DMS153 treated with DMSO at 0.1 percent for 48 hours (cell line): ENCODE measurements around the gene CEBPB.
A peak's percentile ranks its signal among the peaks of the same experiment; 100 is the strongest.
"Not testable (repeated sequence)": the region's sequence is repeated elsewhere in the genome, so short reads cannot be mapped to it uniquely, and the experiment has no call there.

Experiments
- DNase-seq: peaks from one replicate; lab custom pipeline; 2025; ENCODE audit not compliant: unreplicated experiment; lab: John Stamatoyannopoulos, UW

The CEBPB gene

DNA sequence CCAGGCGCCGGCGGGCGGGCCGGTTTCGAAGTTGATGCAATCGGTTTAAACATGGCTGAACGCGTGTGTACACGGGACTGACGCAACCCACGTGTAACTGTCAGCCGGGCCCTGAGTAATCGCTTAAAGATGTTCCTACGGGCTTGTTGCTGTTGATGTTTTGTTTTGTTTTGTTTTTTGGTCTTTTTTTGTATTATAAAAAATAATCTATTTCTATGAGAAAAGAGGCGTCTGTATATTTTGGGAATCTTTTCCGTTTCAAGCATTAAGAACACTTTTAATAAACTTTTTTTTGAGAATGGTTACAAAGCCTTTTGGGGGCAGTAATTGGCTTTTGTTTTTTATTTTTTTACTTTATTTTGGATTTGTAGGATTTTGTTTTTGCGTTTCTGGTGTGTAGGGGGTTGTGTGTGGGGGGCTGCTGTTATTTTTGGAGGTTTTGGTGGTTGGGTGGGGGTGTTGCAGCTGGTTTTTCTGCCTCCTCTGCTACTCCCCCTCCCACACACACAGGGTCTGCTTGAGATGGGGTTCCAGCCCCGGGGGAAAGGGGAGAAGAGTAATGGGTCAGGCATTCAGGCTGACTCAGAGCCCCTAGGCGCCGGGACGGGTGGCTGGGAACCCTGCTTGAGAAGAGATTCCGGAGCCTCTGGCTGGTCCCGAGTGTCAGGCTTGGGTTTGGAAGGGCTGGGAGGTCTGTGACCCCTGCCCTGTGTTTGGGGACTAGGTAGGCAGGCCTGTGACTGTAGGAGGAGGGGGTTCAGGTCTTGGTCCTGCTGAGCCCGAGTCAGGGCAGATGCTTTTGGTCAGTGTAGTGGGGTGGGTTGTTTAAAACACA is 2.0 kb downstream of the CEBPB start:
- DNase-seq, result peak; percentile 37

GRCh38 chr20:50193199-50193835 is 2.7 kb downstream of the CEBPB start:
- DNase-seq, result no peak

- no peak for DNase-seq
Measured at GRCh38 chr20:50193836-50194421, 3.3 kb downstream of the CEBPB start.

- no peak for DNase-seq
Measured at GRCh38 chr20:50194422-50194830, 3.8 kb downstream of the CEBPB start.

DNA sequence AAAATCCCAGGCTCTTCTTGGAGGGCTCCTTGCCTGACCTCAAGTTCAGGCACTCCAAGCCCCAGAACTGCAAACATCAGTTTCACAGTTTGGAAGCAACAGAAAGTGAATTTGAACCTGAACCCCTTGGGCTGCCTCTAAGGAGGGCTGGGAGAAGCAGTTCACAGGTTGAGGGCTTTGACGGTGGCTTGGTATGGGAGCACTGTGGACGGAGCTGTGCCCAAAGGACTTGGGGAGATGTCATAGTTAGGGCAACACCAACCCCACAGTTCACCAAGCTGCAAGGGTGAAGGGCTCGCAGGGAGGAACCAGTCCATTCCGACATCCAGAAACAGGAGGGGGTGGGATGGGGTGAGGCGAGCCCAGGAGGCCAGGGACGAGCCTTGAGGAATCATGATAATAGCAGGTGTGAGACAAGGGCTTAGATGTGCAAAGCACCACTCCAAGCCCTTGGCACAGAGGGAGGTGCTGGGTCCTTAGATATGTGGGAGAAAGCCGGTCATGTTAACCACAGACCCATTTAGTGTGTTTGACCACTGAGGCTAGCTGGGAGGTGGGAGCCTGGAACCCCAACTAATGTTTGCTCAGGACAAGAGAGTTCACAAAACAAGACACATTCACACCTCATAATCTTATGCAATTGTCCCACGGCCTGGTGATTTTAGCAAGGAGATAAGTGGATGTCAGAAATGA is 4.3 kb downstream of the CEBPB start:
- no peak for DNase-seq

DNA sequence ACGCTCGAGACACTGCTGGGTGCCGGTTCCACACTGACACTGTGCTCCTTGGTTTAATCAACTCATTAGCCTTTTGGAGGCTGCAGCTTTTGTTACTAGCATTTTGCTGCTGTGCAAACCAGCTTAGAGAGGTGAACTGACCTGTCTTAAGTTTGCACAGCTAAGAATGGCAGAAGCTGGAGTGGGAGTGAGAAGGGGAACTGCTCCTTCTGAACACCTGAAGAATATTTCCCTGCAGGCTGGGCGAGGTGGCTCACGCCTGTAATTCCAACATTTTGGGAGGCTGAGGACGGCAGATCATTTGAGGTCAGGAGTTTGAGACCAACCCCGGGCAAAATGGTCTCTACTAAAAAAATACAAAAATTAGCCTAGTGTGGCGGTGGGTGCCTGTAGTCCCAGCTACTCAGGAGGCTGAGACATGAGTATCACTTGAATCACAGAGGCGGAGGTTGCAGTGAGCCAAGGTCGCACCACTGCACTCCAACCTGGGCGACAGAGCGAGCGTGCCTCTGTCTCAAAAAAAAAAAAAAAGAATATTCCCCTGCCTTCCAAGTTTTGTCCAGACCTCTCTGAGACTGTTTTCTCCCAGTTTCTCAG is 5.0 kb downstream of the CEBPB start:
- no peak for DNase-seq

DNA sequence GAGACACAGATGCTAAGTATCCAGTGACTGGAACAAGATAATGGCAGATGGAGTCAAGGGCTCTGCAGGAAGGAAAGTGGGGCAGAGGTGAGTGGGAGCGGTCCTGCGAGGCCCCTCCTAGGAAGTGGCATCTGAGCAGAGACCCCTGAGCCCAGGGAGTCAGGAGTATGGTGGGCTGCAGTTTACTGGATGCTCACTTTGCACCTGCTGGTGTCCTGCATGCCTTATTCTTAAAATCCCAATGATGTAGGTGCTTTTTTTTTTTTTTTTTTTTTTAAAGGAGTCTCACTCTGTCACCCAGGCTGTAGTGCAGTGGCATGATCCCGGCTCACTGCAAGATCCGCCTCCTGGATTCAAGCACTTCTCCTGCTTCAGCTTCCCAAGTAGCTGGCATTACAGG is 5.6 kb downstream of the CEBPB start:
- no peak for DNase-seq

DNA sequence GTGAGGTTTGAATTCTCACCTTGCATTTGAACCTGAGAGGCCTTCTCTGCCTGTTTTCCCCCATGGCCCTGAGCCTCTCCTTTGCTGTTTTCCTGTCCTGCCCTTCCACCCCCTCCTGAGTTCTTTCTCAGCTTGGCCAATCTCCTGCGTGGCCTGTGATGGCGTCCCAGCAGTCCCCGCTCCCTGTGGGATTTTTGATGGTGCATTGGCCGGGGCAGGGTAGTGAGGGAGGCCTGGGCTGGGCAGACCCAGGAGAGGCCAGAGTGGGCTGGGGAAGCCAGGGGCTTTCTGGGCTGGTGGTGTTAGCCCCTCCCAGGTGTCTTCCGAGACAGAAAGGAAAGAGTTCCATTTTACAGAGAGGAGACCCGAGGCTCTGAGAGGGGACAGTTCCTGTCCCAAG is 6.3 kb downstream of the CEBPB start:
- DNase-seq, result no peak

GRCh38 chr20:50197463-50198179 is 7.0 kb downstream of the CEBPB start:
- DNase-seq, result no peak

DNA sequence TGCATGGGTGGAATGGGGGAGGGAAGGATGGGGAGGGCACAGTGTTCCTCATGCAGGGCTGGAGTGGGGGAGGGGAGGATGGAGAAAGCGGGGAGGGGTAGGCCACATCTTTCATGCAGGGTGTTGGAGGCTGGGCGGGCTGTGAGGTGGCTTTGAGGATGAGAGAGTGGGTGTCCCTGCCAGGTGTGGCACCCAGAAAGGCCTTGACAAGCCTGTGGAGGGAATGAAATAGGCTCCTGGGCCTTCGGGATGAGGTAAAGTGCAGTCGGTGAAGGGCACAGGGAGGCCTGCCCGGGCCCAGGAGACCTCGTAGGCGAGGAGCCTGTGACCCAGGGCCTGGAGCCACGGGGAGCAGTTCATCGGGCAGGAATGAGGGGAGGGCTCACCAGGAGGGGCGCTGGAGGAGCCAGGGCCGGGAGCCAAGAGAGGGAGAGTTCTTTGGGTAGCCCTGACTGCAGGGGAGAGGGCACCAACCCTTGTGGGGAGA is 7.6 kb downstream of the CEBPB start:
- DNase-seq, result no peak

- DNase-seq, result no peak
Measured at GRCh38 chr20:50198716-50199115, 8.1 kb downstream of the CEBPB start.

DNA sequence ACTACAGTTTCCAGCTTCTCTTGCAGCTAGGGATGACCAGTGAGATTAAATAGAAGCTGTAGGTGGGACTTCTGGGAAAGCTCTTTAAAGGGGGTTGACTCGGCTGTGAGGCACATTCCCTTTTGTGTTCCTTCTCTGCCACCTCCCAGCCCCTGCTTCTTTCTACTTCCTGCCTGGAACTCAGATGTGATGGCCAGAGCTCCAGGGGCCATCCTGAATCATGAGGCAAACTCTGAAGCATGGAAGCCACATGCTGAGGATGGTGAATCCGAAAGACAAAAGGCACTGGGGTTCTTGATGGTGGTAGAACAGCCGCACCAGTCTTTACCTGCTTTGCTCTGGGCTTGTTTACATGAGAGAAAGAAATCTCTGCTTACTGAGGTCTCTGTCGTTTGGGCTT is 9.1 kb downstream of the CEBPB start:
- DNase-seq, result no peak

GRCh38 chr20:50200482-50201104 is 10.0 kb downstream of the CEBPB start:
- DNase-seq, result no peak

DNA sequence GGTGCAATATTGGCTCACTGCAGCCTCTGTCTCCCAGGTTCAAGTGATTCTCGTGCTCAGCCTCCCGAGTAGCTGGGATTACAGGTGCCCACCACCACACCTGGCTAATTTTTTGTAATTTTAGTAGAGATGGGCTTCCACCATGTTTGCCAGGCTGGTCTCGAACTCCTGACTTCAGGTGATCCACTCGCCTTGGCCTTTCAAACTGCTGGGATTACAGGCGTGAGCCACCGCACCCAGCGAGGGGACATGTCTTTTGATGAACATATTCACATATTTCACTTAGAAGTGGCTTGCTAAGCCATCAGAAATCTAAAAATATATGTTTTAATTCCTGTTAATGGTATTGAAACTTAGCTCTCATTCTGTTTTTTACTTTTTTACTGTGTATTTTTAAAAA is 11.1 kb downstream of the CEBPB start:
- DNase-seq, result not testable (repeated sequence)

DNA sequence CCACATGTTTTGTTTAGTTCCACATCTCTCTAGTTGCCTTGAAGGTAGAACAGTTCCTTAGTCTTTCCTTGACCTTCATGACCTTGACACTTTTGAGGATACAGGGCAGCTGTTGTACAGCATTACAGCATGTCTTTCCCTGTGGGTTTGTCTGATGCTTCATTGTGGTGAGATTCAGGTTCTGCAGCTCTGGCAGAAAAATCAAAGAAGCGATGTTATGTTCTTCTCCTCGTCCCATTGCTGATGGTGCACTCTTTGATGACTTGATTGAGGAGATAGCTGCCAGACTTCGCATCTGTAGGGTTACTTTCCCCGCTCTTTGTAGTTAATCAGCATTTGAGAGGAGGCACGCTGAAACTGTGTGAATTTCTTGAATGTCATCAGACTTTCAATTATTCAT is 12.0 kb downstream of the CEBPB start:
- DNase-seq, result no peak

DNA sequence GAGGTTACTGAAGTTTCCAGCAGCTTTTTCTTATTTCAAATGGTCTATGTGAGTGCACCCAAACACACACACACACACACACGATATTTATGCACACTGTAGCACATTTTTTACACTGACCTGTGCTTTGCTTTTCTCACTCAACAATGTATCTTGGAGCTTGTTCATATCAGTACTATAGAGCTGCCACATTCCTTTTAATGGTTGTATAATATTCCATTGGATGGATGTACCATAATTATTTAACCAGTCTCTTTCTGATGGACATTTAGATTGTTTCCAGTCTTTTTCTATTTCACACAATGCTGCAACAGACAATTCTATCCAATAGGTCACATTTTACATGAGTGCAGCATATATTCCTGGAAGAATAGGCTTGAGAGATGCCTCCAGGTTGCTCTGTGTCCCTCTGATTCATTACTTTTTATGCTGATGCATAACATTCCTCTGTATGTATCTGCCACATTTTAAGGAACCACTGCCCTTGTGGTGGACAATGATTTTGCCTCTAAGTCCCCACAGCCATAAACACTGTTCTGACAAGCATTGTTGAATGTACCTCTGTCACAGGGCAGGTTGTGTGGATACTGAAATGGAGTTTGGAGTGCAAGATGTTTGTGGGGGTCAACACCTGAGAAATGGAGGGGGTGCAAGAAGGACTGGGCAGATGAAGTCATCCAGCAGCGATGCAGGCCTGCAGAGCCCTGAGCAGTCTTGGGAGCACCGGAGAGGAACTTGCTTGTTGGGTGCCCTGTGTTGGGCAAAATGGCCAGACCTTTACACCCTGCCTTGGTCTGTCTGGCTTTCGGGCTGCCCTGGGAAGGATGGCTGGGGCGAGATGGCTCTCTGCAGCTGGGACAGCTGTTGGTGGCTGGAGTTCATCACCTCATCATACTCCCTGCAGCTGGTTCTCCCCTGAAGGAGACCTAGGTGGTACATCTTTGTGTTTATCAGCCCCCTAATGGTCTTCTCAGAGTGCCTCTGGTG is 13.6 kb downstream of the CEBPB start:
- DNase-seq, result no peak

- DNase-seq, result no peak
Measured at GRCh38 chr20:50207026-50207425, 16.4 kb downstream of the CEBPB start.

GRCh38 chr20:50208085-50208491 is 17.5 kb downstream of the CEBPB start:
- no peak for DNase-seq

GRCh38 chr20:50208815-50209214 is 18.2 kb downstream of the CEBPB start:
- DNase-seq, result not testable (repeated sequence)
